Erythroblast (primary cell): ENCODE data around the gene VASN.

Source experiments
- GATA1 ChIP-seq: IDR thresholded peaks from 2 replicates; pipeline ENCODE4 v1.6.1; 2011; ENCODE audit warnings: low read depth, mild to moderate bottlenecking, control low read depth, low read length, moderate library complexity
- POLR2A ChIP-seq: IDR thresholded peaks from 2 replicates; pipeline ENCODE4 v1.6.1; 2011; ENCODE audit warnings: mild to moderate bottlenecking, low read length

DNA sequence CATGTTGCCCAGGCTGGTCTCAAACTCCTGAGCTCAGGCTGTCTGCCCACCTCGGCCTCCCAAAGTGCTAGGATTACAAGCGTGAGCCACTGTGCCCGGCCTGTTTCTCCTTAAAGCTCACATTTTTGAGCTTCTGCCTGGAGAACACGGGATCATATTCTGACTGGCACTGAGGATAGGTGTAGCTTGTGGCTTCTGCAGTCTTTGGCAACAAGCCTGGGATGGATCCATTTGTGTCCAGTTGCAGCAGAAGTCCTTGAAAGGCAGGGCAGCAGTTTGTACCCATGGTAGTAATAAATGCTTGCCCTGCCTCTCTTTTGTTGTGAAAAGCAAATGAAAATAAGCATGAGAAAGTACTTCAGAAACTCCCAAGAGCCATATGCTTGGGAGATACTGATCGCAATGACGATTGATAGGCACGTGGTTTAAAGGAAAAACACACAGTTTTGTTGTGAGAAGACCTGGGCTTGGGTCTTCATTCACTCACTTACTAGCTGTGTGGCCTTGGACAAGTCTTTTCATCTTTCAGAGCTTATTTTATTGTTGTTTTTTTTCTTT lies 47.8 kb downstream of the VASN start:
- no peak for TF ChIP-seq POLR2A
- no peak for TF ChIP-seq GATA1
